ENCODE results near the gene COL18A1. TPM values are rescaled to one million over a fixed set of nuclear protein-coding genes. Genes with fewer than 3 reads are reported as not detected.

Gene COL18A1
- total and polyA plus RNA-seq, 2 of the 8 experiments (the other 6 are each of a cell fraction or from before 2014, with no cell fraction given) = 145 to 201 TPM

DNA sequence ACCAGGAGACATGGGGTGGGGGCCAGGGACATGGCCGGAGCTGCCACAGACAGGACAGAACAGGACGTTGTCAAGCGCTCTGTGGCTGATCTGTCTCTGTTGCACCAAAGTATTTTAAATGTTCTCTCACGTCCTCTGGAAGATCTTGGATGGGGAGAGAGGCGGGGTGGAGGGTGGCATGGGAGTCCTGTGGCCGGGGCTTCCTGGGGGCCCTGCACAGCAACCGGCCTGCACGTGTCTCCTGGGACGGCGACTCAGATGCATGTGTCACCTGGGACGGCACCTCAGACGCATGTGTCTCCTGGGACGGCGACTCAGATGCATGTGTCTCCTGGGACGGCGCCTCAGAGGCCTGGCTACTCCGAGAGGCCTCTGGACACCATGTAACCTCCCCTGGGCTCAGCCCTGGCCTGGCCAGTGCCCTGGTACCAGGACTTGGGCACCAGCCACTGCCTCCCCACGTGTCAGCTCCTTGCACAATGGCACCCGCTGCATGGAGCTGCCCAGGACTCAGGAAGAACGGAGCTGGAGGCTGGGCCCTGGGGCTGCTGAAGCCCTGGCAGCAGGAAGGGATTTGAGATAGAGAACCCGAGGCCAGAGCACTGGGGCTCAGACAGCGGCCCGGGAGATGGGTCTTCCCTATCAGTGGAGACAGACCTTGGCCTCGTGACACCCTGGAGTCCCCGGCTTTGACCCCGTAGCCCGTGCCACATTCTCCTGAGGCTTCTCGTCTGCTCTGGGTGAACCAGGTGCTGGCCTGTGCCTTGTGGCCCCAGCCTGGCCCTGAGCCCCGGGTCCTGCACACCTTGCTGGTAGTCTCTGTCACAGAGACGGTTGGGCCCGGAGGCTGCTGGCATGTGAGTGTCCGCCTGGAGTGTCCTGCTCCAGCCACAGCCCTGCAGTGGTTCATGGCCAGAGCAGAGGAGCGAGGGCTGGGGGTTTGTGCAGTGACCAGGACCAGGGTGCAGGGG is 152.0 kb downstream of the COL18A1 start:
- no peak overlapping the region for H3K14ac ChIP-seq (ENCODE audit: insufficient read length)
- no peak overlapping the region for H3K9ac ChIP-seq (replicated peaks in 1 of 4; ENCODE audit: extremely low read depth in 1 of 4, low read depth in 3 of 4, low read length in 3 of 4)
- 87% methylated on average over 28 of the region's 33 CpGs; no CpG with 5 or more reads in 1 of the 2 experiments for WGBS, 2 experiments (ENCODE audit: extremely low coverage in 1 of 2, insufficient coverage in 1 of 2, insufficient read length in 1 of 2, insufficient replicate concordance in 2 of 2, low coverage in 1 of 2, low lambda C conversion rate in 2 of 2, missing lambda C conversion rate in 1 of 2)
- H2BK12ac ChIP-seq (ENCODE audit: low read depth, low read length) = no peak overlapping the region
- CTCF ChIA-PET (ENCODE audit: partially characterized antibody) = interaction anchor here (0.5 to 3.6 kb wide), 28 partner anchors 13 to 1882 kb away, joined by 3 to 37 read pairs (median 4); no protein-coding TSS in a partner anchor
- no peak overlapping the region for H4K91ac ChIP-seq (replicated peaks; ENCODE audit: insufficient read length, low read length)
- no peak overlapping the region for H3K56ac ChIP-seq (replicated peaks; ENCODE audit: insufficient read length, low read depth, low read length)
- no peak overlapping the region for H2BK20ac ChIP-seq (ENCODE audit: low read length)
- H3K4me1 ChIP-seq (replicated peaks in 1 of 4; ENCODE audit: control insufficient read depth in 3 of 4, insufficient read depth in 4 of 4, low read length in 3 of 4) = peaks cover 0 to 11% (median 2%) of the 10 kb centered on the region in 4 experiments; a peak in 6 of 7 replicates
- peaks cover 0 to 2% of the 10 kb centered on the region in 2 experiments for H4K20me1 ChIP-seq (replicated peaks in 1 of 2; ENCODE audit: control insufficient read depth in 1 of 2, insufficient read depth in 2 of 2, low read length in 2 of 2)
- no peak overlapping the region for H3K23ac ChIP-seq (ENCODE audit: insufficient read length)
- POLR2A ChIA-PET (ENCODE audit: partially characterized antibody) = interaction anchor here (0.7 to 1.2 kb wide), 6 partner anchors 14 to 45 kb away, joined by 3 to 4 read pairs (median 3); partner anchors contain the start of gene SLC19A1
- no peaks in the 10 kb centered on the region for H3K36me3 ChIP-seq (ENCODE audit: control insufficient read depth in 2 of 4, insufficient read depth in 4 of 4, low read length in 3 of 4)
- no peaks in the 10 kb centered on the region for H3K79me1 ChIP-seq (ENCODE audit: low read depth, low read length)
- no peak overlapping the region for H3K4ac ChIP-seq (replicated peaks; ENCODE audit: insufficient read length, low read depth, low read length)
- no peaks in the 10 kb centered on the region; a peak in 1 of 7 replicates for H3K27me3 ChIP-seq (replicated peaks in 1 of 4; ENCODE audit: control insufficient read depth in 3 of 4, extremely low read depth in 1 of 4, insufficient read depth in 3 of 4, low read length in 3 of 4)
- no peak overlapping the region for H4K5ac ChIP-seq (ENCODE audit: insufficient read length, low read depth, low read length)
- no peak overlapping the region for H2BK120ac ChIP-seq (replicated peaks; ENCODE audit: low read depth, low read length)
- FAIRE-seq = no peak
- H2BK15ac ChIP-seq (ENCODE audit: low read length) = no peak overlapping the region
- H3K4me2 ChIP-seq (ENCODE audit: insufficient read depth in 1 of 2, low read depth in 2 of 2, low read length in 2 of 2) = no peak overlapping the region
- H2AK5ac ChIP-seq (ENCODE audit: low read depth, low read length) = no peak overlapping the region
- no peaks in the 10 kb centered on the region for H3K9me3 ChIP-seq (ENCODE audit: insufficient read depth in 2 of 2, low read depth in 1 of 2, low read length in 1 of 2)
- peak overlapping the region; percentile 72 for H4K8ac ChIP-seq (ENCODE audit: extremely low read depth, insufficient read depth, low read length)
- no peaks in the 10 kb centered on the region for H3K79me2 ChIP-seq (ENCODE audit: control insufficient read depth in 1 of 2, insufficient read depth in 2 of 2, low read length in 2 of 2)
- DNase-seq (ENCODE audit: low read depth in 1 of 2, low spot score in 2 of 2) = no peak
- H3K23me2 ChIP-seq (ENCODE audit: low read depth, low read length) = peaks cover 2% of the 10 kb centered on the region; the same call in 1 of the 2 replicates
- H3K4me3 ChIP-seq (ENCODE audit: extremely low read depth in 1 of 4, insufficient read depth in 2 of 4, low read depth in 3 of 4, low read length in 4 of 4) = no peak overlapping the region
- no peak overlapping the region for H2AFZ ChIP-seq (ENCODE audit: low read length)
- H3K18ac ChIP-seq (ENCODE audit: extremely low read depth, low read length) = no peak overlapping the region; the same call in 1 of the 2 replicates
- H2BK5ac ChIP-seq (ENCODE audit: low read depth, low read length) = no peak overlapping the region
- no peak overlapping the region for H3K27ac ChIP-seq (ENCODE audit: low read depth, low read length)
- TF ChIP-seq JUND (IDR thresholded peaks at IDR 0.05; ENCODE audit: low read length) (no peak), ATF2 (IDR thresholded peaks at IDR 0.05; ENCODE audit: low read length) (no peak), MAFK (IDR thresholded peaks at IDR 0.05; ENCODE audit: low read depth, low read length) (no peak), EZH2 (IDR thresholded peaks at IDR 0.05; ENCODE audit: low read depth, low read length, severe bottlenecking) (no peak), SAP30 (IDR thresholded peaks at IDR 0.05; ENCODE audit: insufficient read depth, insufficient replicate concordance, low read length) (no peak), PHF8 (conservative IDR thresholded peaks at IDR 0.05; ENCODE audit: low read depth, low read length) (no peak), HDAC6 (IDR thresholded peaks at IDR 0.05; ENCODE audit: low read depth, low read length) (no peak), CBX5 (IDR thresholded peaks at IDR 0.05; ENCODE audit: low read depth, low read length) (no peak)

Data from H1 (cell line).